HepG2 (cell line): Measurements from ENCODE around the gene KLK14.

Experiments used
- ARNT ChIP-seq: fragments of 450-650 bp; IDR thresholded peaks from 2 replicates; pipeline ENCODE4 v1.6.1; 2017
- CHD2 ChIP-seq: IDR thresholded peaks from 2 replicates; pipeline ENCODE4 v1.6.1; 2011; ENCODE audit warnings: low read depth, low read length, improper control_type of control experiment
- CTCF ChIP-seq: sonication (generic); formaldehyde crosslinking; IDR thresholded peaks from 2 replicates; pipeline ENCODE4 v1.5.0; 2020; ENCODE audit warnings: mild to moderate bottlenecking, missing genetic modification reagents, moderate library complexity
- DPF2 ChIP-seq: sonication (generic); formaldehyde crosslinking; IDR thresholded peaks from 2 replicates; pipeline ENCODE4 v1.4.0; 2020; ENCODE audit warnings: mild to moderate bottlenecking, low read depth, missing genetic modification reagents, borderline replicate concordance
- E2F1 ChIP-seq: sonication (generic); formaldehyde crosslinking; IDR thresholded peaks from 2 replicates; pipeline ENCODE4 v1.5.0; 2020; ENCODE audit warnings: missing genetic modification reagents
- ESRRA ChIP-seq: sonication (generic); formaldehyde crosslinking; IDR thresholded peaks from 2 replicates; pipeline ENCODE4 v1.5.1; 2020; ENCODE audit warnings: mild to moderate bottlenecking, low read depth, missing genetic modification reagents
- GABPB1 ChIP-seq: IDR thresholded peaks from 2 replicates; pipeline ENCODE4 v1.6.1; 2016; ENCODE audit warnings: mild to moderate bottlenecking, missing genetic modification reagents, moderate library complexity, missing compliant biosample characterization
- HDAC6 ChIP-seq: fragments of 200-600 bp; sonication (generic); IDR thresholded peaks from 2 replicates; pipeline ENCODE4 v1.7.0; 2017; ENCODE audit warnings: mild to moderate bottlenecking, antibody characterized with exemption, low read length, low read depth
- HOXA7 ChIP-seq: sonication (generic); formaldehyde crosslinking; IDR thresholded peaks from 2 replicates; pipeline ENCODE4 v1.8.1; 2022; ENCODE audit warnings: mild to moderate bottlenecking, missing genetic modification reagents, moderate library complexity
- MAZ ChIP-seq, 2 experiments: sonication (generic) in 1 of 2; formaldehyde crosslinking in 1 of 2; IDR thresholded peaks; 2 replicates each; pipeline versions ENCODE4 v1.5.0 to v1.6.1; 2012 to 2020; ENCODE audit warnings: low read depth in 2 of 2, mild to moderate bottlenecking in 2 of 2, borderline replicate concordance in 1 of 2, improper control_type of control experiment in 1 of 2, low read length in 1 of 2, missing genetic modification reagents in 1 of 2, moderate library complexity in 1 of 2
- MTA1 ChIP-seq: sonication (generic); formaldehyde crosslinking; IDR thresholded peaks from 2 replicates; pipeline ENCODE4 v1.4.0; 2020; ENCODE audit warnings: missing genetic modification reagents, mild to moderate bottlenecking, borderline replicate concordance
- NR2C2 ChIP-seq: sonication (generic); formaldehyde crosslinking; IDR thresholded peaks from 2 replicates; pipeline ENCODE4 v1.4.0; 2020; ENCODE audit warnings: missing genetic modification reagents, mild to moderate bottlenecking, moderate library complexity, borderline replicate concordance
- PRDM15 ChIP-seq: sonication (generic); formaldehyde crosslinking; IDR thresholded peaks from 2 replicates; pipeline ENCODE4 v1.4.0; 2020; ENCODE audit warnings: missing genetic modification reagents
- TP53 ChIP-seq: sonication (generic); formaldehyde crosslinking; conservative IDR thresholded peaks from 2 replicates; pipeline ENCODE4 v1.4.0; 2020; ENCODE audit warnings: missing genetic modification reagents

GRCh38 chr19:51122112-51122981 is 39.7 kb upstream of the KLK14 start:
- no peak for TF ChIP-seq NR2C2 (CRISPR knock-in tag)
- TF ChIP-seq MTA1 (CRISPR knock-in tag), result no peak
- TF ChIP-seq CTCF (CRISPR knock-in tag), result no peak
- TF ChIP-seq DPF2 (CRISPR knock-in tag), result no peak
- TF ChIP-seq TP53, result no peak
- no peak for TF ChIP-seq HDAC6
- TF ChIP-seq HOXA7 (CRISPR knock-in tag), result no peak
- TF ChIP-seq PRDM15, result no peak
- TF ChIP-seq MAZ (IDR thresholded peaks at IDR 0.05; ENCODE audit: borderline replicate concordance, low read depth, low read length), result no peak
- no peak for TF ChIP-seq MAZ (CRISPR knock-in tag; IDR thresholded peaks at IDR 0.05; ENCODE audit: low read depth)
- no peak for TF ChIP-seq ARNT
- no peak for TF ChIP-seq CHD2
- no peak for TF ChIP-seq E2F1
- TF ChIP-seq GABPB1 (CRISPR knock-in tag), result no peak
- TF ChIP-seq ESRRA, result no peak
